ENCODE results near the gene ADCY9.

DNA sequence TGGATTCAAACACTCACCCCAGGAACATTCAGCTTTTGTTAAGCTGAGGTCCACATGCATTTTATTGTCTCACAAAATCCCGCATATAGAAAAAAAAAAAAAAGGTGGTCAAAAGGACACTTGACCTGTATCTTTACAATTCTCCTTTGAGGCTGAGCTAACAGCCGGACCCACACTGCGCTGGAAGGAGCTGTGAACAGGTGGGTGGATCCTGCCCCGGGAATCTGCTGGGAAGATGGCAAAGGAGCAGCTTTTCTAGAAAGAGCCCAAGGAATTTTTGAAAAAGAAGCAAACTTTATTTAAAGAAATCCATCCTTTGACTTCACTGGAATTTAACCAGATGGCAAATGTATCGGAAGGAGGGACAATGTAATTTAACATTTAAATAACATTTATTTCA, 108.1 kb downstream of the ADCY9 start:
- TF ChIP-seq, protein P1, sequence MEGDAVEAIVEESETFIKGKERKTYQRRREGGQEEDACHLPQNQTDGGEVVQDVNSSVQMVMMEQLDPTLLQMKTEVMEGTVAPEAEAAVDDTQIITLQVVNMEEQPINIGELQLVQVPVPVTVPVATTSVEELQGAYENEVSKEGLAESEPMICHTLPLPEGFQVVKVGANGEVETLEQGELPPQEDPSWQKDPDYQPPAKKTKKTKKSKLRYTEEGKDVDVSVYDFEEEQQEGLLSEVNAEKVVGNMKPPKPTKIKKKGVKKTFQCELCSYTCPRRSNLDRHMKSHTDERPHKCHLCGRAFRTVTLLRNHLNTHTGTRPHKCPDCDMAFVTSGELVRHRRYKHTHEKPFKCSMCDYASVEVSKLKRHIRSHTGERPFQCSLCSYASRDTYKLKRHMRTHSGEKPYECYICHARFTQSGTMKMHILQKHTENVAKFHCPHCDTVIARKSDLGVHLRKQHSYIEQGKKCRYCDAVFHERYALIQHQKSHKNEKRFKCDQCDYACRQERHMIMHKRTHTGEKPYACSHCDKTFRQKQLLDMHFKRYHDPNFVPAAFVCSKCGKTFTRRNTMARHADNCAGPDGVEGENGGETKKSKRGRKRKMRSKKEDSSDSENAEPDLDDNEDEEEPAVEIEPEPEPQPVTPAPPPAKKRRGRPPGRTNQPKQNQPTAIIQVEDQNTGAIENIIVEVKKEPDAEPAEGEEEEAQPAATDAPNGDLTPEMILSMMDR (IDR thresholded peaks at IDR 0.05; ENCODE audit: low read depth, low read length) = no peak
- no peak for TF ChIP-seq POLR2A (IDR thresholded peaks at IDR 0.05; ENCODE audit: extremely low read depth, insufficient read length)
